ENCODE results near the gene CD46.

DNA sequence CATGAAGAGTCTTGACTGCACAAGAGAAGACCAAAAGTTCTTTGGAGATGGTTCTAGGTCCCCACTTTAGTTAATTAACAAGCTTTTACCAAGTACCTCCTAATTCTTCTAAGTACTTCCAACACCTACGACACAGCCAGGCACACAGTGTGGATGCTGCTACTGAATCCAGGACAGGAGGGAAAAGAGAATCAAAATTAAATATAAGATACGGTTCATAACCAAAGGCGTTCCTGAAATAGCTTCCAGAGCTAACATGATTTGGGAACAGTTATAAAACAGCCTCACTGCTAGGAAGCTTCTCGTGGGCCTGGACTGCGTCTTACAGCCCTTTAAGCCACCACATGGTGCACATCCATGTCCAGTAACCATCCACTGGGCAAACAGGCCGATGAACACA lies 84.1 kb downstream of the CD46 start:
- TF ChIP-seq, protein P1, sequence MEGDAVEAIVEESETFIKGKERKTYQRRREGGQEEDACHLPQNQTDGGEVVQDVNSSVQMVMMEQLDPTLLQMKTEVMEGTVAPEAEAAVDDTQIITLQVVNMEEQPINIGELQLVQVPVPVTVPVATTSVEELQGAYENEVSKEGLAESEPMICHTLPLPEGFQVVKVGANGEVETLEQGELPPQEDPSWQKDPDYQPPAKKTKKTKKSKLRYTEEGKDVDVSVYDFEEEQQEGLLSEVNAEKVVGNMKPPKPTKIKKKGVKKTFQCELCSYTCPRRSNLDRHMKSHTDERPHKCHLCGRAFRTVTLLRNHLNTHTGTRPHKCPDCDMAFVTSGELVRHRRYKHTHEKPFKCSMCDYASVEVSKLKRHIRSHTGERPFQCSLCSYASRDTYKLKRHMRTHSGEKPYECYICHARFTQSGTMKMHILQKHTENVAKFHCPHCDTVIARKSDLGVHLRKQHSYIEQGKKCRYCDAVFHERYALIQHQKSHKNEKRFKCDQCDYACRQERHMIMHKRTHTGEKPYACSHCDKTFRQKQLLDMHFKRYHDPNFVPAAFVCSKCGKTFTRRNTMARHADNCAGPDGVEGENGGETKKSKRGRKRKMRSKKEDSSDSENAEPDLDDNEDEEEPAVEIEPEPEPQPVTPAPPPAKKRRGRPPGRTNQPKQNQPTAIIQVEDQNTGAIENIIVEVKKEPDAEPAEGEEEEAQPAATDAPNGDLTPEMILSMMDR (IDR thresholded peaks at IDR 0.05; ENCODE audit: insufficient read depth, low read length): no peak
- TF ChIP-seq POLR2AphosphoS5 (IDR thresholded peaks at IDR 0.05; ENCODE audit: low read depth): no peak
- no peak for TF ChIP-seq GABPA (IDR thresholded peaks at IDR 0.05; ENCODE audit: low read depth)
- no peak for TF ChIP-seq SPI1 (IDR thresholded peaks at IDR 0.05; ENCODE audit: borderline replicate concordance, low read depth)
- TF ChIP-seq, protein P2, sequence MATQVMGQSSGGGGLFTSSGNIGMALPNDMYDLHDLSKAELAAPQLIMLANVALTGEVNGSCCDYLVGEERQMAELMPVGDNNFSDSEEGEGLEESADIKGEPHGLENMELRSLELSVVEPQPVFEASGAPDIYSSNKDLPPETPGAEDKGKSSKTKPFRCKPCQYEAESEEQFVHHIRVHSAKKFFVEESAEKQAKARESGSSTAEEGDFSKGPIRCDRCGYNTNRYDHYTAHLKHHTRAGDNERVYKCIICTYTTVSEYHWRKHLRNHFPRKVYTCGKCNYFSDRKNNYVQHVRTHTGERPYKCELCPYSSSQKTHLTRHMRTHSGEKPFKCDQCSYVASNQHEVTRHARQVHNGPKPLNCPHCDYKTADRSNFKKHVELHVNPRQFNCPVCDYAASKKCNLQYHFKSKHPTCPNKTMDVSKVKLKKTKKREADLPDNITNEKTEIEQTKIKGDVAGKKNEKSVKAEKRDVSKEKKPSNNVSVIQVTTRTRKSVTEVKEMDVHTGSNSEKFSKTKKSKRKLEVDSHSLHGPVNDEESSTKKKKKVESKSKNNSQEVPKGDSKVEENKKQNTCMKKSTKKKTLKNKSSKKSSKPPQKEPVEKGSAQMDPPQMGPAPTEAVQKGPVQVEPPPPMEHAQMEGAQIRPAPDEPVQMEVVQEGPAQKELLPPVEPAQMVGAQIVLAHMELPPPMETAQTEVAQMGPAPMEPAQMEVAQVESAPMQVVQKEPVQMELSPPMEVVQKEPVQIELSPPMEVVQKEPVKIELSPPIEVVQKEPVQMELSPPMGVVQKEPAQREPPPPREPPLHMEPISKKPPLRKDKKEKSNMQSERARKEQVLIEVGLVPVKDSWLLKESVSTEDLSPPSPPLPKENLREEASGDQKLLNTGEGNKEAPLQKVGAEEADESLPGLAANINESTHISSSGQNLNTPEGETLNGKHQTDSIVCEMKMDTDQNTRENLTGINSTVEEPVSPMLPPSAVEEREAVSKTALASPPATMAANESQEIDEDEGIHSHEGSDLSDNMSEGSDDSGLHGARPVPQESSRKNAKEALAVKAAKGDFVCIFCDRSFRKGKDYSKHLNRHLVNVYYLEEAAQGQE (IDR thresholded peaks at IDR 0.05; ENCODE audit: insufficient replicate concordance, low read depth): no peak

Data from HL-60 (cell line).